GM19023 (cell line): ENCODE data around the gene CSNK1A1L.
"Not testable (repeated sequence)": the region's sequence is repeated elsewhere in the genome, so short reads cannot be mapped to it uniquely, and the experiment has no call there.

Source experiments
- ATAC-seq: cut with Tn5 transposase; IDR thresholded peaks from one replicate; pipeline ENCODE4 v1.9.1; 2021; ENCODE audit warnings: mild to moderate bottlenecking, moderate library complexity; ENCODE audit not compliant: unreplicated experiment

Gene CSNK1A1L

GRCh38 chr13:37065890-37066526 is 39.5 kb downstream of the CSNK1A1L start:
- no peak for ATAC-seq

GRCh38 chr13:37059848-37060192 is 45.6 kb downstream of the CSNK1A1L start:
- ATAC-seq, result peak; percentile 32

- peak; percentile 97 for ATAC-seq
Observed at GRCh38 chr13:37058910-37059847, 46.3 kb downstream of the CSNK1A1L start, which contains the start of gene SUPT20H. Gene SUPT20H (minus strand): TSS chr13:37059688. CDS start chr13:37051490, 8,198 bp downstream.

DNA sequence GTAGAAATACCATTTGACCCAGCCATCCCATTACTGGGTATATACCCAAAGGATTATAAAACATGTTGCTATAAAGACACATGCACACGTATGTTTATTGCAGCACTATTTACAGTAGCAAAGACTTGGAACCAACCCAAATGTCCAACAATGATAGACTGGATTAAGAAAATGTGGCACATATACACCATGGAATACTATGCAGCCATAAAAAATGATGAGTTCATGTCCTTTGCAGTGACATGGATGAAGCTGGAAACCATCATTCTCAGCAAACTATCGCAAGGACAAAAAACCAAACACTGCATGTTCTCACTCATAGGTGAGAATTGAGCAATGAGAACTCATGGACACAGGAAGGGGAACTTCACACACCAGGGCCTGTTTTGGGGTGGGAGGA is 49.2 kb downstream of the CSNK1A1L start:
- not testable (repeated sequence) for ATAC-seq
